DOHH2 (cell line): ENCODE results near the gene PDE2A.

Experiments used
- EZH2phosphoT487 ChIP-seq: fragments of 200-600 bp; sonication (generic); IDR thresholded peaks from 2 replicates; pipeline ENCODE4 v1.6.1; 2017; ENCODE audit warnings: borderline replicate concordance, mild to moderate bottlenecking, antibody characterized with exemption, low read length, moderate library complexity, mixed read lengths
- TF ChIP-seq, protein P1 (sequence below): fragments of 200-600 bp; sonication (generic); IDR thresholded peaks from one replicate; pipeline ENCODE4 v1.5.1; 2014; ENCODE audit warnings: antibody characterized with exemption, mild to moderate bottlenecking, low read depth, low read length; ENCODE audit not compliant: poor library complexity, severe bottlenecking

DNA sequence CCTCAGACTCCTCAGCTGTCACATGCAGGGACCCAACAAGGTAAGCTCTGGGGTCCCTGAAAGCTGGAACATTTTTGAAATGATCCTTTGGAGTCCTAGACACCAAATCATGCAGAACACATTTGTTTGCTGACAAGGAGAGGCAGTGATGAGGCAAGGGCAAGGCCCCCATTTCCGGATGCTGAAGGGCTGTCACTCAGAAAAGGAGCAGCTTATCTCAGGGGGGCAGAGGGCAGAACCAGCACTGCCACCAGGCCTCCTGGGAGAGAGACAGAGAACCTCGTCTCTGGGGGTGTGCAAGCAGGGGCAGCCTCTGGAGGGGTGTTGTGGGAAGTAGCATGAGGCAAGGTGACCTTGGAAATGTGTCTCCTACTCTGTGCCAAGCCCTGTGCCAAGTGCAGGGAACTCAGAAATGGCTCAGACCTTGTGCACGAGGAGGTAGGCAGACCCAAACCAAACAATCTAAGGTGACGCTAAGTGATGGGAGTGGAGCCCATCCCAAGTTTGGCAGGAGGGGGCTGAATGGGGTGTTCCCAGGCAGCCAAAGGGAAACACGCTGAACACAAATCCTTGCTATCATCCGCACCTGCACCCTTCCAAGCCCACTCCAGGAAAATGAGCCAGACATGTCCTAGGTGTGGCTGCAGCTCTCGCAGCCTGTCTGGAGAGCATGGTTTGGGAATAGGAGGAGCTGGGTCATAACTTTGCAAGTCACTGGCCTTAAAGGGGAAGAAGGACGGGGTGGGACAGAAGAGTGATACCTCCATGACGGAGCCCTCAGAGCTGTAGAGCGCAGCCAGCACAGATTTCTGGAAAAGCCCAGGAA, 94.2 kb downstream of the PDE2A start:
- no peak for TF ChIP-seq EZH2phosphoT487
- TF ChIP-seq, protein P1, sequence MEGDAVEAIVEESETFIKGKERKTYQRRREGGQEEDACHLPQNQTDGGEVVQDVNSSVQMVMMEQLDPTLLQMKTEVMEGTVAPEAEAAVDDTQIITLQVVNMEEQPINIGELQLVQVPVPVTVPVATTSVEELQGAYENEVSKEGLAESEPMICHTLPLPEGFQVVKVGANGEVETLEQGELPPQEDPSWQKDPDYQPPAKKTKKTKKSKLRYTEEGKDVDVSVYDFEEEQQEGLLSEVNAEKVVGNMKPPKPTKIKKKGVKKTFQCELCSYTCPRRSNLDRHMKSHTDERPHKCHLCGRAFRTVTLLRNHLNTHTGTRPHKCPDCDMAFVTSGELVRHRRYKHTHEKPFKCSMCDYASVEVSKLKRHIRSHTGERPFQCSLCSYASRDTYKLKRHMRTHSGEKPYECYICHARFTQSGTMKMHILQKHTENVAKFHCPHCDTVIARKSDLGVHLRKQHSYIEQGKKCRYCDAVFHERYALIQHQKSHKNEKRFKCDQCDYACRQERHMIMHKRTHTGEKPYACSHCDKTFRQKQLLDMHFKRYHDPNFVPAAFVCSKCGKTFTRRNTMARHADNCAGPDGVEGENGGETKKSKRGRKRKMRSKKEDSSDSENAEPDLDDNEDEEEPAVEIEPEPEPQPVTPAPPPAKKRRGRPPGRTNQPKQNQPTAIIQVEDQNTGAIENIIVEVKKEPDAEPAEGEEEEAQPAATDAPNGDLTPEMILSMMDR: no peak
